ENCODE results near the gene RGL4. TPM values are rescaled to one million over a fixed set of nuclear protein-coding genes. Genes with fewer than 3 reads are reported as not detected.

The RGL4 gene
- total and polyA plus RNA-seq, 2 of the 8 experiments (the other 6 are each of a cell fraction or from before 2014, with no cell fraction given) = not detected

DNA sequence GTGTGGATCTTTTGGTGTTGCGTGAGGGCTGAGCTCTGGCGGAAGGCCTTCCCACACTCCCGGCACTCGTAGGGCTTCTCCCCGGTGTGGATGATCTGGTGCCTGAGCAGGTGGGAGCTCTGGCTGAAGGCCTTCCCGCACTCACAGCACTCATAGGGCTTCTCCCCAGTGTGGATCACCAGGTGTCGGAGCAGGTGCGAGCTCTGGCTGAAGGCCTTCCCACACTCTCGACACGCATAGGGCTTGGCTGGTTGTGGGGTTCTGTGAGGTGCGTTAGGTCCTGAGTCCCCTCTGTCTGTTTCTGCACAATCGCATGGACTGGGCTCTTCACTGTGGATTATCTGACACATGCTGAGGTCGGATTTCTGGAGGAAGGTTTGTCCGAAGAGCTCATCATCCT lies 53.7 kb downstream of the RGL4 start:
- H2BK5ac ChIP-seq (ENCODE audit: low read depth, low read length) = no peak overlapping the region
- H2BK15ac ChIP-seq (ENCODE audit: low read length) = no peak overlapping the region
- H3K4ac ChIP-seq (replicated peaks; ENCODE audit: insufficient read length, low read depth, low read length) = no peak overlapping the region
- H2BK120ac ChIP-seq (replicated peaks; ENCODE audit: low read depth, low read length) = no peak overlapping the region
- no peak overlapping the region for H3K23ac ChIP-seq (ENCODE audit: insufficient read length)
- H4K8ac ChIP-seq (ENCODE audit: extremely low read depth, insufficient read depth, low read length) = no peak overlapping the region
- no peak overlapping the region for H3K56ac ChIP-seq (replicated peaks; ENCODE audit: insufficient read length, low read depth, low read length)
- ChIA-PET POLR2A (ENCODE audit: partially characterized antibody) (interaction anchor here (1.2 kb wide), 1 partner anchor 27 kb away, joined by 3 read pairs; no protein-coding TSS in a partner anchor), CTCF (ENCODE audit: partially characterized antibody) (interaction anchor here (0.6 to 1.4 kb wide), 8 partner anchors 13 to 1838 kb away, joined by 3 to 5 read pairs (median 3); no protein-coding TSS in a partner anchor)
- H2AK5ac ChIP-seq (ENCODE audit: low read depth, low read length) = no peak overlapping the region
- peaks cover 0 to 9% (median 2%) of the 10 kb centered on the region in 4 experiments; a peak in 3 of 8 replicates for H3K36me3 ChIP-seq (ENCODE audit: control insufficient read depth in 2 of 4, insufficient read depth in 4 of 4, low read length in 3 of 4)
- TF ChIP-seq CTBP2 (IDR thresholded peaks at IDR 0.05; ENCODE audit: borderline replicate concordance, insufficient read depth, insufficient read length, low read length) (no peak), RFX5 (IDR thresholded peaks at IDR 0.05; ENCODE audit: borderline replicate concordance, low read depth, low read length) (no peak), CBX8 (IDR thresholded peaks at IDR 0.05; ENCODE audit: borderline replicate concordance, low read depth, low read length) (no peak), BACH1 (IDR thresholded peaks at IDR 0.05; ENCODE audit: low read length) (no peak), BCL11A (IDR thresholded peaks at IDR 0.05; ENCODE audit: low read depth in 2 of 2, low read length in 2 of 2) (no peak), TAF1 (IDR thresholded peaks at IDR 0.05; ENCODE audit: low read depth, low read length) (no peak), SRF (IDR thresholded peaks at IDR 0.05; ENCODE audit: low read depth, low read length) (no peak)
- TF ChIP-seq, protein P1, sequence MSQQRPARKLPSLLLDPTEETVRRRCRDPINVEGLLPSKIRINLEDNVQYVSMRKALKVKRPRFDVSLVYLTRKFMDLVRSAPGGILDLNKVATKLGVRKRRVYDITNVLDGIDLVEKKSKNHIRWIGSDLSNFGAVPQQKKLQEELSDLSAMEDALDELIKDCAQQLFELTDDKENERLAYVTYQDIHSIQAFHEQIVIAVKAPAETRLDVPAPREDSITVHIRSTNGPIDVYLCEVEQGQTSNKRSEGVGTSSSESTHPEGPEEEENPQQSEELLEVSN (IDR thresholded peaks at IDR 0.05) = no peak
- TF ChIP-seq, protein P2, sequence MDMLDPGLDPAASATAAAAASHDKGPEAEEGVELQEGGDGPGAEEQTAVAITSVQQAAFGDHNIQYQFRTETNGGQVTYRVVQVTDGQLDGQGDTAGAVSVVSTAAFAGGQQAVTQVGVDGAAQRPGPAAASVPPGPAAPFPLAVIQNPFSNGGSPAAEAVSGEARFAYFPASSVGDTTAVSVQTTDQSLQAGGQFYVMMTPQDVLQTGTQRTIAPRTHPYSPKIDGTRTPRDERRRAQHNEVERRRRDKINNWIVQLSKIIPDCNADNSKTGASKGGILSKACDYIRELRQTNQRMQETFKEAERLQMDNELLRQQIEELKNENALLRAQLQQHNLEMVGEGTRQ (IDR thresholded peaks at IDR 0.05; ENCODE audit: low read length) = no peak
- H4K5ac ChIP-seq (ENCODE audit: insufficient read length, low read depth, low read length) = no peak overlapping the region
- H3K79me1 ChIP-seq (ENCODE audit: low read depth, low read length) = no peaks in the 10 kb centered on the region
- no peak overlapping the region for H4K91ac ChIP-seq (replicated peaks; ENCODE audit: insufficient read length, low read length)
- H3K79me2 ChIP-seq (ENCODE audit: control insufficient read depth in 1 of 2, insufficient read depth in 2 of 2, low read length in 2 of 2) = no peaks in the 10 kb centered on the region
- no peaks in the 10 kb centered on the region for H3K4me1 ChIP-seq (replicated peaks in 1 of 4; ENCODE audit: control insufficient read depth in 3 of 4, insufficient read depth in 4 of 4, low read length in 3 of 4)
- no peaks in the 10 kb centered on the region for H3K9me3 ChIP-seq (ENCODE audit: insufficient read depth in 2 of 2, low read depth in 1 of 2, low read length in 1 of 2)
- no peak overlapping the region for H3K14ac ChIP-seq (ENCODE audit: insufficient read length)
- no peak overlapping the region for H3K4me3 ChIP-seq (ENCODE audit: extremely low read depth in 1 of 4, insufficient read depth in 2 of 4, low read depth in 3 of 4, low read length in 4 of 4)
- H3K9ac ChIP-seq (replicated peaks in 1 of 4; ENCODE audit: extremely low read depth in 1 of 4, low read depth in 3 of 4, low read length in 3 of 4) = no peak overlapping the region
- H2BK12ac ChIP-seq (ENCODE audit: low read depth, low read length) = no peak overlapping the region
- 93% methylated on average over 14 of the region's 14 CpGs; no CpG with 5 or more reads in 1 of the 2 experiments for WGBS, 2 experiments (ENCODE audit: extremely low coverage in 1 of 2, insufficient coverage in 1 of 2, insufficient read length in 1 of 2, insufficient replicate concordance in 2 of 2, low coverage in 1 of 2, low lambda C conversion rate in 2 of 2, missing lambda C conversion rate in 1 of 2)
- H3K4me2 ChIP-seq (ENCODE audit: insufficient read depth in 1 of 2, low read depth in 2 of 2, low read length in 2 of 2) = no peak overlapping the region
- no peak overlapping the region for H3K18ac ChIP-seq (ENCODE audit: extremely low read depth, low read length)
- FAIRE-seq (no peak), DNase-seq (ENCODE audit: low read depth in 1 of 2, low spot score in 2 of 2) (no peak)
- H2BK20ac ChIP-seq (ENCODE audit: low read length) = no peak overlapping the region
- H2AFZ ChIP-seq (ENCODE audit: low read length) = no peak overlapping the region
- H3K27me3 ChIP-seq (replicated peaks in 1 of 4; ENCODE audit: control insufficient read depth in 3 of 4, extremely low read depth in 1 of 4, insufficient read depth in 3 of 4, low read length in 3 of 4) = no peaks in the 10 kb centered on the region
- H4K20me1 ChIP-seq (replicated peaks in 1 of 2; ENCODE audit: control insufficient read depth in 1 of 2, insufficient read depth in 2 of 2, low read length in 2 of 2) = peaks cover 0 to 5% of the 10 kb centered on the region in 2 experiments
- peaks cover under 1% of the 10 kb centered on the region; the same call in 1 of the 2 replicates for H3K23me2 ChIP-seq (ENCODE audit: low read depth, low read length)
- no peak overlapping the region; the same call in 1 of the 2 replicates for H3K27ac ChIP-seq (ENCODE audit: low read depth, low read length)

Data from H1 (cell line).